Uterus (tissue), 4 donors: ENCODE data around the gene SMTN. TPM values are rescaled to one million over a fixed set of nuclear protein-coding genes. Genes with fewer than 3 reads are reported as not detected.

Experiments
- DNase-seq, 2 donors: peaks; one replicate each; pipeline ENCODE4 v3.0.0-alpha.2; 2019 to 2020
- H3K27ac ChIP-seq, 2 donors: fragments of 200-600 bp; sonication (generic); 1 replicate in 1 of 2; 2 replicates in 1 of 2; pipeline ENCODE4 v1.5.1; 2016 to 2018
- H3K27me3 ChIP-seq, 2 donors: fragments of 200-600 bp; sonication (generic); one replicate each; pipeline ENCODE4 v1.5.1; 2018 to 2019; ENCODE audit warnings: control low read depth in 1 of 2
- H3K36me3 ChIP-seq, 2 donors: fragments of 200-600 bp; sonication (generic); one replicate each; pipeline ENCODE4 v1.5.1; 2019; ENCODE audit warnings: control low read depth in 1 of 2
- H3K4me1 ChIP-seq, 2 donors: fragments of 200-600 bp; sonication (generic); one replicate each; pipeline ENCODE4 v1.5.1; 2018 to 2019; ENCODE audit warnings: control low read depth in 1 of 2
- H3K4me3 ChIP-seq, 2 donors: fragments of 200-600 bp; sonication (generic); 1 replicate in 1 of 2; 2 replicates in 1 of 2; pipeline ENCODE4 v1.5.1; 2018 to 2019; ENCODE audit warnings: mild to moderate bottlenecking in 1 of 2
- H3K9me3 ChIP-seq, 2 donors: fragments of 200-600 bp; sonication (generic); one replicate each; pipeline ENCODE4 v1.5.1; 2019; ENCODE audit warnings: control low read depth in 1 of 2
- CTCF ChIP-seq, 4 experiments: fragments of 200-600 bp in 2 of 4; fragments of 450-650 bp in 2 of 4; sonication (generic) in 2 of 4; IDR thresholded peaks; one replicate each; pipeline ENCODE4 v1.5.1; 2016 to 2019; ENCODE audit warnings: antibody characterized with exemption in 4 of 4, mild to moderate bottlenecking in 2 of 4, moderate library complexity in 1 of 4
- POLR2A ChIP-seq, 2 donors: fragments of 450-650 bp; IDR thresholded peaks; one replicate each; pipeline ENCODE4 v1.6.1; 2016; ENCODE audit warnings: antibody characterized with exemption in 2 of 2, mild to moderate bottlenecking in 1 of 2, moderate library complexity in 1 of 2
- intact Hi-C: fragments of 100-400 bp; cut with DNase I; formaldehyde crosslinking; loops from one replicate; pipeline ENCODE4 v1.15.1; 2023; ENCODE audit warnings: low total_unique reads
- total RNA-seq, 4 donors: library from RNA; depleted of rRNA in 3 of 4; stranded (reverse); fragments of >200 nt in 3 of 4; gene quantifications; one replicate each; pipeline versions ENCODE4 v1.1.0 to v1.2.4, GENCODE V29; 2014 to 2023
- donor health status: DM: yes; HTN: yes; CAD: no.

SMTN gene
- total RNA-seq, 4 donors from 2014 or later: 182 to 647 (median 274) TPM

- DNase-seq: no peak
Observed at GRCh38 chr22:31141551-31141950, 60.4 kb downstream of the SMTN start.

GRCh38 chr22:31142285-31142684 lies 61.2 kb downstream of the SMTN start:
- no peaks in the 10 kb centered on the region for H3K27me3 ChIP-seq
- H3K27ac ChIP-seq: no peak overlapping the region
- H3K4me1 ChIP-seq: no peaks in the 10 kb centered on the region
- no peaks in the 10 kb centered on the region for H3K9me3 ChIP-seq
- no peak overlapping the region for H3K4me3 ChIP-seq
- intact Hi-C loops: no loop called here
- DNase-seq: no peak
- no peak for TF ChIP-seq CTCF (IDR thresholded peaks at IDR 0.05)
- no peak for TF ChIP-seq POLR2A (IDR thresholded peaks at IDR 0.05)
- H3K36me3 ChIP-seq: no peaks in the 10 kb centered on the region

More at GRCh38 chr22:31141551-31141950, 60.4 kb downstream of the SMTN start:
- H3K4me3 ChIP-seq: no peak overlapping the region
- H3K4me1 ChIP-seq: no peaks in the 10 kb centered on the region
- intact Hi-C loops: no loop called here
- H3K36me3 ChIP-seq: no peaks in the 10 kb centered on the region
- TF ChIP-seq POLR2A (IDR thresholded peaks at IDR 0.05): no peak
- no peak for TF ChIP-seq CTCF (IDR thresholded peaks at IDR 0.05)
- H3K27ac ChIP-seq: no peak overlapping the region
- H3K27me3 ChIP-seq: no peaks in the 10 kb centered on the region
- no peaks in the 10 kb centered on the region for H3K9me3 ChIP-seq

- intact Hi-C loops: no loop called here
- no peaks in the 10 kb centered on the region for H3K36me3 ChIP-seq
- H3K27ac ChIP-seq: no peak overlapping the region
- no peaks in the 10 kb centered on the region for H3K9me3 ChIP-seq
- DNase-seq: no peak
- H3K4me1 ChIP-seq: no peaks in the 10 kb centered on the region
- TF ChIP-seq POLR2A (IDR thresholded peaks at IDR 0.05): no peak
- no peak for TF ChIP-seq CTCF (IDR thresholded peaks at IDR 0.05)
- no peak overlapping the region for H3K4me3 ChIP-seq
- no peaks in the 10 kb centered on the region for H3K27me3 ChIP-seq
Observed at GRCh38 chr22:31143038-31143437, 61.9 kb downstream of the SMTN start.

- intact Hi-C loops: no loop called here
- no peak for DNase-seq
- Histone ChIP-seq H3K4me3 (no peak overlapping the region), H3K27ac (no peak overlapping the region), H3K36me3 (no peaks in the 10 kb centered on the region), H3K4me1 (no peaks in the 10 kb centered on the region), H3K27me3 (no peaks in the 10 kb centered on the region), H3K9me3 (no peaks in the 10 kb centered on the region)
- TF ChIP-seq CTCF (IDR thresholded peaks at IDR 0.05): no peak
- no peak for TF ChIP-seq POLR2A (IDR thresholded peaks at IDR 0.05)
Observed at GRCh38 chr22:31143537-31143936, 62.4 kb downstream of the SMTN start.

- DNase-seq: no peak
- Histone ChIP-seq H3K4me3 (no peak overlapping the region), H3K27me3 (no peaks in the 10 kb centered on the region), H3K9me3 (no peaks in the 10 kb centered on the region), H3K27ac (no peak overlapping the region), H3K36me3 (no peaks in the 10 kb centered on the region), H3K4me1 (no peaks in the 10 kb centered on the region)
- TF ChIP-seq POLR2A (IDR thresholded peaks at IDR 0.05) (no peak), CTCF (IDR thresholded peaks at IDR 0.05) (no peak)
- intact Hi-C loops: no loop called here
Observed at GRCh38 chr22:31144223-31144622, 63.1 kb downstream of the SMTN start.
